Heart left ventricle (tissue), 16 donors: Measurements from ENCODE around the gene RAB4B. TPM values are rescaled to one million over a fixed set of nuclear protein-coding genes. Genes with fewer than 3 reads are reported as not detected.

ENCODE experiments used
- ATAC-seq, 4 donors: fragments of 200-7000 bp; cut with Tn5 transposase; one replicate each; pipeline ENCODE4 v1.9.1; 2020 to 2022; ENCODE audit warnings: moderate library complexity in 4 of 4, mild to moderate bottlenecking in 3 of 4, moderate number of reproducible peaks in 1 of 4
- DNase-seq, 5 donors: peaks; one replicate each; pipeline ENCODE4 v3.0.0-alpha.2; 2020
- H3K27ac ChIP-seq, 12 donors: fragments of 200-600 bp; sonication (generic) in 4 of 12; one replicate each; pipeline versions ENCODE4 v1.5.0 to v1.8.0; 2016 to 2022; ENCODE audit warnings: mild to moderate bottlenecking in 2 of 12
- H3K27me3 ChIP-seq, 9 donors: fragments of 200-600 bp; sonication (generic) in 2 of 9; one replicate each; pipeline versions ENCODE4 v1.5.1 to v1.8.0; 2016 to 2022; ENCODE audit warnings: mild to moderate bottlenecking in 3 of 9
- H3K36me3 ChIP-seq, 9 donors: fragments of 200-600 bp; sonication (generic) in 2 of 9; one replicate each; pipeline versions ENCODE4 v1.5.0 to v1.8.0; 2018 to 2022; ENCODE audit warnings: mild to moderate bottlenecking in 2 of 9
- H3K4me1 ChIP-seq, 12 donors: fragments of 200-600 bp; sonication (generic) in 4 of 12; one replicate each; pipeline versions ENCODE4 v1.5.0 to v1.8.0; 2016 to 2022; ENCODE audit warnings: mild to moderate bottlenecking in 3 of 12
- H3K4me3 ChIP-seq, 12 donors: fragments of 200-600 bp; sonication (generic) in 4 of 12; one replicate each; pipeline versions ENCODE4 v1.5.0 to v1.8.0; 2017 to 2022; ENCODE audit warnings: mild to moderate bottlenecking in 9 of 12, moderate library complexity in 4 of 12
- H3K9me3 ChIP-seq, 12 donors: fragments of 200-600 bp; sonication (generic) in 4 of 12; one replicate each; pipeline versions ENCODE4 v1.5.0 to v1.8.0; 2016 to 2022; ENCODE audit warnings: mild to moderate bottlenecking in 1 of 12
- CTCF ChIP-seq, 12 donors: fragments of 200-600 bp; sonication (generic) in 4 of 12; IDR thresholded peaks; one replicate each; pipeline versions ENCODE4 v1.5.0 to v1.8.0; 2018 to 2022; ENCODE audit warnings: antibody characterized with exemption in 12 of 12, mild to moderate bottlenecking in 5 of 12
- POLR2A ChIP-seq, 2 donors: fragments of 450-650 bp; IDR thresholded peaks; one replicate each; pipeline ENCODE4 v1.6.1; 2017; ENCODE audit warnings: antibody characterized with exemption in 2 of 2, mild to moderate bottlenecking in 2 of 2, moderate library complexity in 2 of 2
- WGBS, 4 donors: extraction: QIAGEN DNeasy Blood & Tissue Kit in 2 of 4; methylation state at CpG; one replicate each; pipeline versions ENCODE4 v1.1.5 to v1.1.7; 2013 to 2018; 5-methylcytosine and 5-hydroxymethylcytosine counted together
- intact Hi-C, 10 donors: fragments of 100-400 bp; cut with DNase I; formaldehyde crosslinking; loops; one replicate each; pipeline versions ENCODE4 v1.11.1 to v1.14.2; 2022
- polyA plus RNA-seq, 2 donors: library from polyadenylated mRNA; stranded (reverse); fragments of 200-250 nt; gene quantifications; one replicate each; pipeline ENCODE4 v1.2.3, GENCODE V29; 2013
- total RNA-seq, 9 donors: library from RNA; depleted of rRNA in 2 of 9; stranded (reverse); fragments of >200 nt in 2 of 9; fragmentation: NEBNext Ultra II Directional in 3 of 9; extraction: Animal tissue kit (Norgen Biotek cat#: 25700) in 3 of 9; gene quantifications; one replicate each; pipeline versions ENCODE4 v1.1.0 to v1.2.4, GENCODE V29; 2016 to 2023
- donor health status: ischemic (EF 13 %, LVEDD 7.1; RV severe dilation, severe dysfunction).
- donor health status: healthy with polysubstance abuse.
- donor health status: DM: no; HTN: yes; CAD: no.
- donor health status: DM: no; HTN: no; CAD: no.
- donor health status: ischemic (EF 25% LVEDD 6.9; RV normal size, moderate dysfunction).
- donor health status: ischemic (EF 25% LVEDD 5.7; RV mildly dilated, moderate dysfunction).
- donor health status: healthy.
- donor health status: DM: yes; HTN: yes; CAD: no.
- donor health status: ischemic (EF 35%, LVEDD 5.7; RV mildly dilated, moderate dysfunction).
- donor health status: nonischemic (EF 11% LVEDD 7.7; RV severe dilation, severe dysfunction).
- donor health status: DM: yes; HTN: yes; CAD: no.
- donor health status: PGD.
- donor health status: ischemic (EF 29% LVEDD 5.4; RV normal size, mild dysfunction).
- donor health status: nonischemic (EF 23%, LVEDD 6.1; RV moderate dilation, normal function).

Gene RAB4B
- total and polyA plus RNA-seq, 11 donors = 12.3 to 50.1 (median 17.2) TPM

DNA sequence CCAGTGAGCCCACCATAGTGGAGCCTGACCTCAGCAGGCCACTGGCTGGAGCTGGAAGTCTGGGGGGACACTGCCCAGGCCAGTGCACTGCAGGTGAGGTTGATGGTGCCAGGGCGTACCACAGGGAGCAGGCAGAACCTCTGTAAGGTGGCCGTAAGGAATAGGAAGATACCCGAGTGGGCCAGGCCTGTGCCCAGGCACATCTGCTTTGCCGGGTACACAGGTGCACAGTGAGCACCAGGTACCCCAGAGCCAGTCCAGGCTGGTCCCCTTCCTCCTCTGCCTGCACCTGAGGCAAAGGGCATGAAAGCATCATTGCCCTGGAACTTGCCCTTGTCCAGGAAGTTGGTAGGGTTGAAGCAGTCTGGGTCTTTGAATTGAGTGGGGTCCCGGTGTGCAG is 30.4 kb downstream of the RAB4B start:
- DNase-seq (no peak), ATAC-seq (no peak)
- TF ChIP-seq POLR2A (IDR thresholded peaks at IDR 0.05) (no peak), CTCF (IDR thresholded peaks at IDR 0.05) (no peak)
- intact Hi-C loops = loop anchor here in 6 of 10 donors (5.0 to 10.0 kb wide), 5 partner anchors 91 to 386 kb away; partner anchors contain the start of genes COQ8B (in 2 of the 6), ITPKC (in 2 of the 6) and SERTAD1 (in 1 of the 6)
- Histone ChIP-seq H3K9me3 (no peaks in the 10 kb centered on the region), H3K4me3 (no peak overlapping the region), H3K27ac (no peak overlapping the region), H3K36me3 (peaks cover 0 to 57% (median 28%) of the 10 kb centered on the region in 9 donors), H3K27me3 (no peaks in the 10 kb centered on the region), H3K4me1 (peaks cover 29 to 93% (median 73%) of the 10 kb centered on the region in 12 donors)
- 82 to 93% (median 87%) methylated on average over 5 of the region's 5 CpGs for WGBS, 4 donors

- Histone ChIP-seq H3K9me3 (no peaks in the 10 kb centered on the region), H3K27me3 (no peaks in the 10 kb centered on the region), H3K36me3 (peaks cover 0 to 48% (median 28%) of the 10 kb centered on the region in 9 donors), H3K4me3 (peak overlapping the region in 6 of 12 donors; percentile 52 to 65 (median 58)), H3K4me1 (peaks cover 19 to 83% (median 63%) of the 10 kb centered on the region in 12 donors), H3K27ac (peak overlapping the region in 8 of 12 donors; percentile 73 to 87 (median 80))
- intact Hi-C loops = loop anchor here in 6 of 10 donors (2.0 to 10.0 kb wide), 6 partner anchors 59 to 387 kb away; partner anchors contain the start of genes COQ8B (in 2 of the 6), ITPKC (in 2 of the 6), ACTMAP (in 1 of the 6) and SERTAD1 (in 1 of the 6)
- no peak for ATAC-seq
- TF ChIP-seq POLR2A (IDR thresholded peaks at IDR 0.05) (no peak), CTCF (IDR thresholded peaks at IDR 0.05) (no peak)
- peak in 1 of 5 donors; percentile 10 for DNase-seq
- 81 to 90% (median 85%) methylated on average over 34 to 39 of the region's 39 CpGs for WGBS, 4 donors
These were observed 31.5 kb downstream of the RAB4B start for GRCh38 chr19:40809358-40810086.

DNA sequence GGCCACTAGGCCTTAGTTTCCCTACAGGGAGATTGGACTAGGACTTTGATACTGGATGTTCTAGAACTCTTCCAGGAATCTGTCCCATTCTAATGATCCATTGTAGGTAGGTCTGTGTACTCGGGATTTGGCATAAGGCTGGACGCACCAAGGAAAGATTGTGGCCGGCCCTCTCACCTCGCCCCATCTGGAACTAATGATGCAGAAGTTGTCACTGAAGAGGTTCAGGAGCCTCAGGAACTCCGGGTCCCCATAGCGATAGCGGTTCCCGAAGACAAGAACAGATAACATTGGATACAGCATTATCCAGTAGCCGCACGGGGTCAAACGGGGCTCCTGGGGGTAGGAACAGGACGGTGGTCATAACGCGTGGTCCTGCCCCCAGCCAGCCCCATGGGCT is 32.1 kb downstream of the RAB4B start:
- H3K4me1 ChIP-seq = peaks cover 17 to 77% (median 57%) of the 10 kb centered on the region in 12 donors
- H3K27me3 ChIP-seq = no peaks in the 10 kb centered on the region
- peak in 1 of 4 donors; percentile 8 for ATAC-seq
- H3K36me3 ChIP-seq = peaks cover 0 to 44% (median 28%) of the 10 kb centered on the region in 9 donors
- 37 to 57% (median 46%) methylated on average over 4 to 14 of the region's 14 CpGs for WGBS, 4 donors
- peak overlapping the region in 11 of 12 donors; percentile 73 to 87 (median 80) for H3K27ac ChIP-seq
- peak overlapping the region in 11 of 12 donors; percentile 35 to 65 (median 54) for H3K4me3 ChIP-seq
- H3K9me3 ChIP-seq = no peaks in the 10 kb centered on the region
- intact Hi-C loops = loop anchor here in 1 of 10 donors (2.0 kb wide), 1 partner anchor 59 kb away; the partner anchor contains the start of genes ACTMAP and SNRPA
- TF ChIP-seq CTCF (IDR thresholded peaks at IDR 0.05) (no peak), POLR2A (IDR thresholded peaks at IDR 0.05) (no peak)
- DNase-seq = no peak
